Renal pelvis (tissue), 12 donors: ENCODE data around the gene PXDC1. TPM values are rescaled to one million over a fixed set of nuclear protein-coding genes. Genes with fewer than 3 reads are reported as not detected.

Experiments used
- DNase-seq: peaks from one replicate; pipeline ENCODE4 v3.0.0-alpha.2; 2013
- long read RNA-seq, 16 experiments: transcript quantifications; one replicate each; lab custom pipeline, GENCODE V29; 2026
- polyA plus RNA-seq, 3 donors: library from polyadenylated mRNA; unstranded; fragments of 120-200 nt; gene quantifications; one replicate each; pipeline ENCODE4 v1.2.1, GENCODE V29; 2013; ENCODE audit not compliant: insufficient read length in 3 of 3

PXDC1 gene
- 10 to 100 TPM; 17.3 to 23.0 (median 21.5) TPM for polyA plus RNA-seq
- long read RNA-seq, donor 1, transcript PXDC1-202 (5 exons, 2,190 nt), result major isoform, 5 of 5 reads
- long read RNA-seq, donor 1, partial matches to known transcripts, result 0 of 5 reads
- long read RNA-seq, donor 1, other reads (novel, unspliced or antisense), result 0 of 5 reads
- long read RNA-seq, donor 2, transcript PXDC1-202 (5 exons, 2,190 nt), result major isoform, 19 of 27 reads
- long read RNA-seq, donor 2, partial matches to known transcripts, result 8 of 27 reads
- long read RNA-seq, donor 2, other reads (novel, unspliced or antisense), result 0 of 27 reads
- long read RNA-seq, donor 3, transcript PXDC1-202 (5 exons, 2,190 nt), result major isoform, 5 of 5 reads
- long read RNA-seq, donor 3, partial matches to known transcripts, result 0 of 5 reads
- long read RNA-seq, donor 3, other reads (novel, unspliced or antisense), result 0 of 5 reads
- long read RNA-seq, donor 4, transcript PXDC1-202 (5 exons, 2,190 nt), result major isoform, 13 of 38 reads
- long read RNA-seq, donor 4, partial matches to known transcripts, result 25 of 38 reads
- long read RNA-seq, donor 4, other reads (novel, unspliced or antisense), result 0 of 38 reads
- long read RNA-seq, donor 5, transcript PXDC1-202 (5 exons, 2,190 nt), result major isoform, 6 of 11 reads
- long read RNA-seq, donor 5, partial matches to known transcripts, result 5 of 11 reads
- long read RNA-seq, donor 5, other reads (novel, unspliced or antisense), result 0 of 11 reads
- long read RNA-seq, donor 6, transcript PXDC1-202 (5 exons, 2,190 nt), result major isoform, 8 of 8 reads
- long read RNA-seq, donor 6, partial matches to known transcripts, result 0 of 8 reads
- long read RNA-seq, donor 6, other reads (novel, unspliced or antisense), result 0 of 8 reads
- long read RNA-seq, donor 7, transcript PXDC1-202 (5 exons, 2,190 nt), result major isoform, 13 of 28 reads
- long read RNA-seq, donor 7, partial matches to known transcripts, result 15 of 28 reads
- long read RNA-seq, donor 7, other reads (novel, unspliced or antisense), result 0 of 28 reads
- long read RNA-seq, donor 8, transcript PXDC1-202 (5 exons, 2,190 nt), result major isoform, 7 of 7 reads
- long read RNA-seq, donor 8, partial matches to known transcripts, result 0 of 7 reads
- long read RNA-seq, donor 8, other reads (novel, unspliced or antisense), result 0 of 7 reads
- long read RNA-seq, donor 9, transcript PXDC1-202 (5 exons, 2,190 nt), result major isoform, 11 of 11 reads
- long read RNA-seq, donor 9, partial matches to known transcripts, result 0 of 11 reads
- long read RNA-seq, donor 9, other reads (novel, unspliced or antisense), result 0 of 11 reads
- long read RNA-seq, donor 10, transcript PXDC1-202 (5 exons, 2,190 nt), result major isoform, 12 of 12 reads
- long read RNA-seq, donor 10, partial matches to known transcripts, result 0 of 12 reads
- long read RNA-seq, donor 10, other reads (novel, unspliced or antisense), result 0 of 12 reads
- long read RNA-seq, donor 11, partial matches to known transcripts, result 0 of 4 reads
- long read RNA-seq, donor 11, other reads (novel, unspliced or antisense), result 0 of 4 reads
- long read RNA-seq, donor 12, transcript PXDC1-202 (5 exons, 2,190 nt), result major isoform, 17 of 18 reads
- long read RNA-seq, donor 12, partial matches to known transcripts, result 0 of 18 reads
- long read RNA-seq, donor 12, other reads (novel, unspliced or antisense), result 0 of 18 reads
- long read RNA-seq, donor 13, partial matches to known transcripts, result 0 of 4 reads
- long read RNA-seq, donor 13, other reads (novel, unspliced or antisense), result 0 of 4 reads
- long read RNA-seq, donor 14, transcript PXDC1-202 (5 exons, 2,190 nt), result major isoform, 17 of 23 reads
- long read RNA-seq, donor 14, partial matches to known transcripts, result 6 of 23 reads
- long read RNA-seq, donor 14, other reads (novel, unspliced or antisense), result 0 of 23 reads
- long read RNA-seq, donor 15, transcript PXDC1-202 (5 exons, 2,190 nt), result major isoform, 12 of 12 reads
- long read RNA-seq, donor 15, partial matches to known transcripts, result 0 of 12 reads
- long read RNA-seq, donor 15, other reads (novel, unspliced or antisense), result 0 of 12 reads
- long read RNA-seq, donor 16, transcript PXDC1-202 (5 exons, 2,190 nt), result major isoform, 7 of 7 reads
- long read RNA-seq, donor 16, partial matches to known transcripts, result 0 of 7 reads
- long read RNA-seq, donor 16, other reads (novel, unspliced or antisense), result 0 of 7 reads

- no peak for DNase-seq
These were observed at the start of gene PXDC1 for GRCh38 chr6:3751077-3751729. PXDC1 (minus strand) TSS chr6:3751713; CDS start chr6:3751531, 182 bp downstream.

- DNase-seq, result no peak
These were observed 49.5 kb upstream of the PXDC1 start for GRCh38 chr6:3800850-3801591.

- no peak for DNase-seq
These were observed 48.2 kb upstream of the PXDC1 start for GRCh38 chr6:3799719-3800118.

GRCh38 chr6:3798055-3798919 lies 46.8 kb upstream of the PXDC1 start:
- DNase-seq, result no peak

- DNase-seq, result no peak
These were observed 45.9 kb upstream of the PXDC1 start for GRCh38 chr6:3797231-3798054.

- no peak for DNase-seq
These were observed 45.2 kb upstream of the PXDC1 start for GRCh38 chr6:3796719-3797041.

GRCh38 chr6:3795836-3796718 lies 44.6 kb upstream of the PXDC1 start:
- DNase-seq, result no peak

GRCh38 chr6:3794092-3794491 lies 42.6 kb upstream of the PXDC1 start:
- no peak for DNase-seq

GRCh38 chr6:3793545-3793944 lies 42.0 kb upstream of the PXDC1 start:
- DNase-seq, result no peak

GRCh38 chr6:3791526-3792203 lies 40.2 kb upstream of the PXDC1 start:
- DNase-seq, result no peak

GRCh38 chr6:3789896-3790558 lies 38.5 kb upstream of the PXDC1 start:
- DNase-seq, result no peak

GRCh38 chr6:3789018-3789895 lies 37.7 kb upstream of the PXDC1 start:
- DNase-seq, result no peak

GRCh38 chr6:3788408-3789017 lies 37.0 kb upstream of the PXDC1 start:
- DNase-seq, result no peak
